DOHH2 (cell line): Measurements from ENCODE around the gene NLGN1.

Experiments
- H3F3A ChIP-seq: fragments of 200-600 bp; sonication (generic), shearing (Covaris generic); 2 replicates; pipeline ENCODE4 v1.6.0; 2016; ENCODE audit warnings: antibody characterized with exemption, mild to moderate bottlenecking; ENCODE audit not compliant: control insufficient read depth, insufficient read depth
- H3K27ac ChIP-seq: fragments of 200-600 bp; sonication (generic); 2 replicates; pipeline ENCODE4 v1.5.1; 2014; ENCODE audit warnings: low read depth, mild to moderate bottlenecking, low read length, moderate library complexity
- H3K27me3 ChIP-seq: fragments of 200-600 bp; sonication (generic); 2 replicates; pipeline ENCODE4 v1.6.1; 2014; ENCODE audit warnings: mild to moderate bottlenecking, low read length, mixed read lengths; ENCODE audit not compliant: control insufficient read depth
- H3K36me3 ChIP-seq: fragments of 200-600 bp; sonication (generic); 2 replicates; pipeline ENCODE4 v1.6.1; 2014; ENCODE audit warnings: mild to moderate bottlenecking, low read length, moderate library complexity, mixed read lengths; ENCODE audit not compliant: control insufficient read depth
- H3K4me1 ChIP-seq: fragments of 200-600 bp; sonication (generic); 2 replicates; pipeline ENCODE4 v1.6.1; 2014; ENCODE audit warnings: mild to moderate bottlenecking, low read length, mixed read lengths; ENCODE audit not compliant: control insufficient read depth
- H3K4me2 ChIP-seq: fragments of 200-600 bp; sonication (generic); 2 replicates; pipeline ENCODE4 v1.6.0; 2014; ENCODE audit warnings: mild to moderate bottlenecking, low read length, moderate library complexity
- H3K4me3 ChIP-seq: fragments of 200-600 bp; sonication (generic); 2 replicates; pipeline ENCODE4 v1.5.1; 2014; ENCODE audit warnings: mild to moderate bottlenecking, low read length, mixed read lengths
- H3K79me2 ChIP-seq: fragments of 200-600 bp; sonication (generic); 2 replicates; pipeline ENCODE4 v1.6.1; 2014; ENCODE audit warnings: mild to moderate bottlenecking, low read length, mixed read lengths; ENCODE audit not compliant: control insufficient read depth
- H3K9me2 ChIP-seq: fragments of 200-600 bp; sonication (generic); replicated peaks from 2 replicates; pipeline ENCODE4 v1.6.1; 2014; ENCODE audit warnings: mild to moderate bottlenecking, low read length, mixed read lengths; ENCODE audit not compliant: control insufficient read depth
- H3K9me3 ChIP-seq: fragments of 200-600 bp; sonication (generic); 2 replicates; pipeline ENCODE4 v1.6.1; 2014; ENCODE audit warnings: antibody characterized with exemption, low read length, mixed read lengths; ENCODE audit not compliant: control insufficient read depth, insufficient read depth
- H4K20me1 ChIP-seq: fragments of 200-600 bp; sonication (generic); 2 replicates; pipeline ENCODE4 v1.6.0; 2014; ENCODE audit warnings: low read depth, mild to moderate bottlenecking, antibody characterized with exemption, low read length, moderate library complexity; ENCODE audit not compliant: control insufficient read depth, insufficient read depth
- EZH2phosphoT487 ChIP-seq: fragments of 200-600 bp; sonication (generic); IDR thresholded peaks from 2 replicates; pipeline ENCODE4 v1.6.1; 2017; ENCODE audit warnings: borderline replicate concordance, mild to moderate bottlenecking, antibody characterized with exemption, low read length, moderate library complexity, mixed read lengths
- TF ChIP-seq, protein P1 (sequence below): fragments of 200-600 bp; sonication (generic); IDR thresholded peaks from one replicate; pipeline ENCODE4 v1.5.1; 2014; ENCODE audit warnings: antibody characterized with exemption, mild to moderate bottlenecking, low read depth, low read length; ENCODE audit not compliant: poor library complexity, severe bottlenecking

NLGN1 gene

DNA sequence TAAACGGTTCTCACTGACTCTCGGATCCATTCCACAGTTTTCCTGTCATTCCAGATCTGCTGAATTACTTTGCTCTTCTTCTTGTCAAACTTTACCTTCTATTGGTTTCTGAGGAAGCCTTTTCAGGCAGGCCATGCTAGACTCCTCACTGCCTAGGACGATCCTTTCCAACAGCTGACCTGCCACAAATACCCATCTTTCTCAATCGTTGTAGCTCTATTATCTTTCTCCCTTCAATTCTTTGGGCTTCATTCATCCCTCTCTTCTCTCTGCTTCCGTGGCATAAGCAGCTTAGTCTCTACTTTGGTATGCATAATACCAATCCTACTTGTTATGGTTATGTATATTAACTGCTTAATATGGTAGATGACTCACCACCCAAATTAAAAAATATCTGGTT is 421.8 kb downstream of the NLGN1 start:
- H4K20me1 ChIP-seq: no peaks in the 10 kb centered on the region
- H3K27ac ChIP-seq: no peak overlapping the region
- no peak overlapping the region for H3K4me2 ChIP-seq
- no peak overlapping the region for H3K4me3 ChIP-seq
- H3F3A ChIP-seq: no peaks in the 10 kb centered on the region
- H3K9me2 ChIP-seq: no peaks in the 10 kb centered on the region
- no peaks in the 10 kb centered on the region for H3K27me3 ChIP-seq
- no peaks in the 10 kb centered on the region for H3K4me1 ChIP-seq
- no peaks in the 10 kb centered on the region for H3K36me3 ChIP-seq
- no peaks in the 10 kb centered on the region for H3K9me3 ChIP-seq
- H3K79me2 ChIP-seq: no peaks in the 10 kb centered on the region
- TF ChIP-seq, protein P1, sequence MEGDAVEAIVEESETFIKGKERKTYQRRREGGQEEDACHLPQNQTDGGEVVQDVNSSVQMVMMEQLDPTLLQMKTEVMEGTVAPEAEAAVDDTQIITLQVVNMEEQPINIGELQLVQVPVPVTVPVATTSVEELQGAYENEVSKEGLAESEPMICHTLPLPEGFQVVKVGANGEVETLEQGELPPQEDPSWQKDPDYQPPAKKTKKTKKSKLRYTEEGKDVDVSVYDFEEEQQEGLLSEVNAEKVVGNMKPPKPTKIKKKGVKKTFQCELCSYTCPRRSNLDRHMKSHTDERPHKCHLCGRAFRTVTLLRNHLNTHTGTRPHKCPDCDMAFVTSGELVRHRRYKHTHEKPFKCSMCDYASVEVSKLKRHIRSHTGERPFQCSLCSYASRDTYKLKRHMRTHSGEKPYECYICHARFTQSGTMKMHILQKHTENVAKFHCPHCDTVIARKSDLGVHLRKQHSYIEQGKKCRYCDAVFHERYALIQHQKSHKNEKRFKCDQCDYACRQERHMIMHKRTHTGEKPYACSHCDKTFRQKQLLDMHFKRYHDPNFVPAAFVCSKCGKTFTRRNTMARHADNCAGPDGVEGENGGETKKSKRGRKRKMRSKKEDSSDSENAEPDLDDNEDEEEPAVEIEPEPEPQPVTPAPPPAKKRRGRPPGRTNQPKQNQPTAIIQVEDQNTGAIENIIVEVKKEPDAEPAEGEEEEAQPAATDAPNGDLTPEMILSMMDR: no peak
- no peak for TF ChIP-seq EZH2phosphoT487

DNA sequence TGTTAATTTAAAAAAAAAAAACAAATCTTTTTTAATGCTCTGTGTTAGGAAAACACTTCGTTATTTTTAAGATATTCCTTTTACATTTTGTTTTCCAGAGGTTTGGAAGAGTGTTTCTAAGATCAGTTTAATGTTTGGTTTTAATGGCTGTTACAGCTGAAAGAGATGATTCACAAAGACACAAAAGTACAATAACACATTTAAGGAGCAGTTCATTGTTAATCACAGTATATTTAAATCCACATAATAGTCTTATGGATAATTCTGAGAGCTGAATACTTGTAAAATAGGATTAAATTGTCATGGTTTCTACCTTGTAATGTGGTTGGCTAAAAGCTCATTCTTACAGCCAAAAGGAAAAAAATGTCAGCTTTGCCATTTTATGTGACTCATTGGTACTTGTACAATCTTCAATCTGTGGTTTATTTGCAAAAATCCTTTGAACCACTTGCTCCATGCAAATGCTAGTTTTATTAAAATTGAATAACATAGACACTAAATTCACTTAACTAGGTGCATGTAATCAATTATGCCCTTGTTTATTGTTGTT is 426.4 kb downstream of the NLGN1 start:
- no peaks in the 10 kb centered on the region for H3K4me1 ChIP-seq
- no peaks in the 10 kb centered on the region for H3K79me2 ChIP-seq
- no peak overlapping the region for H3K4me3 ChIP-seq
- no peaks in the 10 kb centered on the region for H3F3A ChIP-seq
- H4K20me1 ChIP-seq: no peaks in the 10 kb centered on the region
- H3K9me2 ChIP-seq: no peaks in the 10 kb centered on the region
- no peaks in the 10 kb centered on the region for H3K9me3 ChIP-seq
- no peak for TF ChIP-seq EZH2phosphoT487
- H3K36me3 ChIP-seq: no peaks in the 10 kb centered on the region
- H3K27ac ChIP-seq: no peak overlapping the region
- H3K27me3 ChIP-seq: no peaks in the 10 kb centered on the region
- H3K4me2 ChIP-seq: no peak overlapping the region

DNA sequence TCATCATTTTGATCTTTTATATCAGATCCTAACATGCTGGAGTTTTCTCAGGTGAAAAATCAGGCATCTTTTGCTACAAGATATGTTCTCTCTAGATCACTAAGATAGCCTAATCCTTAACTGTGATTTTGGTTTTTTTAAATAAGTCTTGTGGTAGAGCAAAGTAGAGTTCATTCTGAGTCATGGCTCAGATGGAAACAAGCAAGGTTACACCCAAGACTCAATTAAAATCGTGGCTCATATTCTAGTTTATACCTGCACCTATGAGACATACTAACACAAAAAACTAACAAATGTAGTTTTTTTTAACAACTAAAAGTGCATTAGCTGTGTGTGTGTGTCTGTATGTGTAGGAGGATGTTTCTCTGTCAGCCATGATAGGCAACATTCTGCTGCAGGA is 428.2 kb downstream of the NLGN1 start:
- H3F3A ChIP-seq: no peaks in the 10 kb centered on the region
- no peak overlapping the region for H3K27ac ChIP-seq
- H3K4me3 ChIP-seq: no peak overlapping the region
- no peaks in the 10 kb centered on the region for H3K9me2 ChIP-seq
- TF ChIP-seq, protein P1: no peak
- no peaks in the 10 kb centered on the region for H3K79me2 ChIP-seq
- H3K36me3 ChIP-seq: no peaks in the 10 kb centered on the region
- H3K9me3 ChIP-seq: no peaks in the 10 kb centered on the region
- no peaks in the 10 kb centered on the region for H3K27me3 ChIP-seq
- H3K4me2 ChIP-seq: no peak overlapping the region
- no peaks in the 10 kb centered on the region for H3K4me1 ChIP-seq
- no peaks in the 10 kb centered on the region for H4K20me1 ChIP-seq

DNA sequence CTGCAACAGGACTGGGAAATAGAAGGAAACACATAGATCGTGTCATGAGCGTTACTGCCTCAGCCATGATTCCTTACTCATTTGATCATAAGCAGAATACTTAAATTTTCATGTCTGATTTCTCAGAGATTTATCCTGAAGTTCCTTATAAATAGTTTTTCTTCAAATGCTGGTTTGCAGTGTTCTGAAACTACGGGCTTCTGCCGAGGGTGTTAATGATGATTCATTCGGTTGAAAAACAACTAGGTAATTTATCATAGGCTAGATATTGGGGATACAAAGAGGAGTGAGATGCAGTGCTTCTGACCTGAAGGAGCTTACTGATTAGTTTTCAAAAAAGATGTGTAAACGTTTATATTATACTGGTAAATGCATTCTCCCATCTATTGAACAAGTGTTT is 428.9 kb downstream of the NLGN1 start:
- no peak overlapping the region for H3K4me2 ChIP-seq
- H3K9me3 ChIP-seq: no peaks in the 10 kb centered on the region
- H3K4me1 ChIP-seq: no peaks in the 10 kb centered on the region
- no peak overlapping the region for H3K27ac ChIP-seq
- no peak overlapping the region for H3K4me3 ChIP-seq
- H3K79me2 ChIP-seq: no peaks in the 10 kb centered on the region
- TF ChIP-seq EZH2phosphoT487: no peak
- TF ChIP-seq, protein P1: no peak
- no peaks in the 10 kb centered on the region for H3K9me2 ChIP-seq
- H3F3A ChIP-seq: no peaks in the 10 kb centered on the region
- H3K27me3 ChIP-seq: no peaks in the 10 kb centered on the region
- no peaks in the 10 kb centered on the region for H3K36me3 ChIP-seq
- no peaks in the 10 kb centered on the region for H4K20me1 ChIP-seq
